NCI-H1417 treated with DMSO at 0.1 percent for 48 hours (cell line): ENCODE measurements around the gene PLEKHM3.

Experiments
- DNase-seq: peaks from one replicate; lab custom pipeline; 2025; lab: John Stamatoyannopoulos, UW

The PLEKHM3 gene

GRCh38 chr2:207993151-207993763 lies 32.1 kb downstream of the PLEKHM3 start:
- DNase-seq = no peak

GRCh38 chr2:207991944-207992343 lies 33.4 kb downstream of the PLEKHM3 start:
- no peak for DNase-seq

GRCh38 chr2:207990784-207991183 lies 34.5 kb downstream of the PLEKHM3 start:
- DNase-seq = no peak

DNA sequence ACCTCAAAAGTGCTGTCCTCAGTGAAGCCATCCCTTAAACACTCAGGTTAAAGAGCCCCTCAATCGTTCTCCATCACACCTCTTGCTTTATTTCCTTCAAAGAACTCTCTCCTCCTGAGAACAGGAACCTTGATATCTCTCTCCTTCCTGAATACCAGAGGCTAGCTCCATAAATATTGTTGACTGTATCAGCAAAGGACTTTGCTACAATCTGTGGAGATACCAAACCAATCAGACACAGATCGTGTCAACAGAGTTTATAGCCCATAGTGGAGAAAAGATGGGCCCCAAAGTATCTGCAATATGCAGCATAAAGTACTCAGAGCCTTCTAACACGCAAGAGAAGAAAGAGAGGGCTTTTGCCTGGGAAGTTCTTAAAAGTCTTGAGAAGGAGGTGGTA lies 36.4 kb downstream of the PLEKHM3 start:
- DNase-seq = no peak

DNA sequence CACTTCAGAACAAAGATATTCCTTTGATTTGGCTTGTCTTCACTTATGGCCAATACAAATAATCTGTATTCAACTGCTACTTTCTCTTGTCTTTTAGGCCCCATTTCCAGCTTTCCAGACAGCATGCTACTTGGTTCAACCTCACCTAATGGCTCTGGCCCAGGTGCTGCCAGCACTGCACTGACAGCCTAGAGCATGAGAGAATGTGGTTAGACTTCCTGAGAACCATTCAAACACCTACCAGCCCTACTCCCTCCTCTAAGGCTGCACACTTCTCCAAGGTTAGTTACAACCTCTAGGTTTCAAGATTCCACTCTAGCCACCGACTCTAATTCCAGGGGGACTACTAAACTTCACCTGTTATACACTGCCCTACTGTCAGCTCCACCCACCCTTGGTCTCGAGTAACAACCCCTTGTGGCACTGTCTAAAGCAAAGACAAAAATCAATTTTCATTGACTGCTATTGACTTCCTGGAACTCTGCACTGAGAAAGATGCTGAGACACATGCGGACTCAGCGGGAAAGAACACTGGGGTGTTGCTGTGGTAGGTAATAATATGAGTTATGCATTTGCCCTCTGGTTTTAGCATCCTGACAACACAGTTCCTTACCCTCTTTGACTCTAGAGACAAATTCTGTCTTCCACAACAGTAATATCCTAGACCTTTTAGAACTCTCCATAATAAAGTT lies 38.2 kb downstream of the PLEKHM3 start:
- no peak for DNase-seq

DNA sequence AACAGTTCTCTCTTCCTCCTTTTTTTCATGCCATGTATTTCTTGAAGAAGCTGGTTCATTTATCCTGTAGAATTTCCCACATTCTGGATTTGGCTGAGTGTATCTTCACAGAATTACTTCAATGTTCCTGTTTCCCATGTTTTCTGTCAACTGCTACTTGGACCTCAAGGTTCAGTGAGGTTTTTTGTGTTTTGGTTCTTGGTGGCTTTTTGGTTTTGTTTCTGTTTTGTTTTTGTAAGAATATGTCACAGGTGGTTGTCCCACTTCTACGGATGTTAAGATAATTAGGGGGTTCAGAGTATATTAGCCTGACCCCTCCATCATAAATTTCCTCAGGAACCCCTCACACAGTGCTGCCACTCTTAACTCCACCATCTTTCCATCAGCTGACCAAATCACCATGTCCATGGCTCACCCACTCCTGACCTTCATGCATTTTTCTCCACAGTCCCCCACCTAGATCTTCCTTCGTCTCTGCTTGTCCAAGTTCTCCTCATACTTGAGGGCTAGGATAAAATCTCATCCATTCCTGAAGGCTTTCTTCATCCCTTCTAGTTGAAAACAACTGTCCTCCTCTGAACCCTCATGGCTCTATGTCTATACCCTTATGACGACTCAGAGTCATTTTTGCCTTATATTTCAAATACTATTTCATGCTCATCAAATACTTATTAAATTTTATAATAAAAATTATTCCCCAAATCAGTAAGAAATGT lies 40.4 kb downstream of the PLEKHM3 start:
- DNase-seq = no peak

GRCh38 chr2:207983641-207984042 lies 41.7 kb downstream of the PLEKHM3 start:
- DNase-seq = no peak

GRCh38 chr2:207978177-207978948 lies 47.0 kb downstream of the PLEKHM3 start:
- DNase-seq = no peak

DNA sequence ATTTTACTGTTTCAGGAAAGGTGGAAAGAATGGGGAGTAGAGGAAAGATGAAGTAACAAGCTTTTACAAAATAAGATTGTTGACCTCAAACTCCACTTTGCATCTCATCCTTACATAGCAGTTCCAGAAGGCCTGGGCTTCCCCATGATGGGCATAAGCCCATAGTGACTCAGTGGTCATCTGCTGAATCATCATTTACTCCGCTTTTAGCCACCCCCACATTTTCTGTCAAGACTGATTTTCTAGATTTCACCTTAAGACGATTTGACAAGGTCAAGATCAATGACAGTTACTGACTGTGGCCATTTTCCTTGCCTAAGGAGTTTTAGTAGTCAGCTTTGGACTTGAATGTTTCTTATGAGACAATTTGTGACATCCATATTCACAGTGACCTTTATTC lies 49.4 kb downstream of the PLEKHM3 start:
- DNase-seq = no peak

GRCh38 chr2:207974216-207974605 lies 51.1 kb downstream of the PLEKHM3 start:
- no peak for DNase-seq

DNA sequence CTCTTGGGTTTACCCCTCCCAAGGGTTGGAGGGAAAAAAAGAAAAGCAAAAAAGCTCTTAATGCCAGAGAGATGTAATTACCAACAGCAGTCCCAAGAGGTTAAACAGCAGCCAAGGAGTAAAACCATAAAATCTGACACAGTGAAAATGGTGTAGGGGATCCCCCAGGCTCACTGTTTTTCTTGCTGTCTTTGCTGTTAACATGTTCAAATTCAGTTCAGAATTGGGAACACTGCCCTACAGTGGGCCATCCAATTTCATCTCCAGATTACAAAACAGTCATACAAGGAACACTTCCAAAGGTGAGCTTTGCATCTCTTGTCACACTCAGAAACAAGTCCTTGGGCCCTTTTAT lies 54.5 kb downstream of the PLEKHM3 start:
- DNase-seq = no peak

DNA sequence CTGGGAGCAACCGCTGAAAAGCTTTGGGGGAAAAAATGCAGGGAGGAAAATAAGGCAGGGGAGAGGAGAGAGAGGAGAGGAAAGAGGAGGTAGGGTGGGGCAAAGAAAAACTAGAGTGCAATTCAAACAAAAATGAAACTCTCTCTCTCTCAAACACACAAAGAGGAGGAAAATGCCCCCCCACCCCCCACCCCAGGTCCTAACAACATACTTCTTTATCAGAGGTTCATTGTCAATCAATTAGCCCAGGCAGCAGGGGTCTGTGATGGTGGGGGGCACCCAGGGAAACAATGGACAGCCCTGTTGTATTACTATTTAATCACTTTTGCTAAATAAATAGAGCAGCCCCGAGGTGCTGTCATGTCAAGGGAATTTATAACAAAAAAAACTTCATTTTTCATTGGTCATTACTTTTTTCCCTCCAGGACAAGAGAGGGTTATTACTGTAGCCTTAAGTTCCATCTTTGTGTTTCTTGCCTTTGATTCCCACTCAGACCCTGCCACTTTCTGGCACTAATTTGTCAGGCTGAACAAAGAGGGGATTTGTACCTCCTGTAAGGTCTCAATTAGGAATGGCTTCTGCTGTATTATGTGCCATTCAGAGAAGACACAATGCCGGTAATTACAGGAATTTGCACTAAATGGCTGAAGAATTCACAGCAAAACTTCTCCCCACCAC lies 55.0 kb downstream of the PLEKHM3 start:
- no peak for DNase-seq

GRCh38 chr2:207969249-207969648 lies 56.1 kb downstream of the PLEKHM3 start:
- DNase-seq = no peak

- no peak for DNase-seq
Observed at GRCh38 chr2:207967121-207967520, 58.2 kb downstream of the PLEKHM3 start.

DNA sequence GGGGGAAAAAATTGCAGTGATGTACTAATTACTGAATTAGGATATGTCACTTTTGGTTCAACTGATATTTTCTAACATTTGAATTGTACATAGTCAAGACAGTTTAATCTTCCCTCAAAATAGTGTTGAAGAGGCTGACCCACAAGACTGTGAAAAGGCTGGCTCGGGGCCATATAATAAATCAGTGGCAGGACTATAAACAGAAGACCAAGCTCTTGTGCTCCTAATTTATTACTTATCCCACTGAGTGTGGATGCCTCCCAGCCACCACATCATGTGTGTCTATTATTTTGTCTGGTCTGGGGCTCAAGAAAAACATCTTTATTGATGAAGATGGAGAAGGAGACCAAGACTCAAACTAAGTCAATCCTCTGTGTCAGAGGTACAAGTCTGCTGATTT lies 64.4 kb downstream of the PLEKHM3 start:
- no peak for DNase-seq

GRCh38 chr2:207960090-207960489 lies 65.2 kb downstream of the PLEKHM3 start:
- no peak for DNase-seq

GRCh38 chr2:207956771-207957170 lies 68.6 kb downstream of the PLEKHM3 start:
- DNase-seq = no peak

DNA sequence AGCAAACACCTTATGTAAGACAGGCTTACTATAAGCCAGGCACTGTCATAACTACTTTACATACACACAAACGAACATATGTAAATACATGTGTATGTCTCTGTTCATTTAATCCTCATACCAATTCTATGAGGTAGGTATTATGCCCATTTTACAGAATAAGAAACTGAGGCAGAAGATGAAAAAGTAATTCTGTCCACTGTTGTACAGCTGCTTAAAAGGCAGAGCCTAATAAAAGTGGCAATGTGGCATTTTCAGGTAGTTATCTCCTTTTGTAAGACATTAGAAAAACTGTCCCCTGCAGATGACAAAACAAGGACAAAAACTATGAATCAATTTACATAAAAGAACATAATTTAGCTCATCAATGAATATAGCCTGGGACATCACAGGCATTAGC lies 69.9 kb downstream of the PLEKHM3 start:
- DNase-seq = no peak

DNA sequence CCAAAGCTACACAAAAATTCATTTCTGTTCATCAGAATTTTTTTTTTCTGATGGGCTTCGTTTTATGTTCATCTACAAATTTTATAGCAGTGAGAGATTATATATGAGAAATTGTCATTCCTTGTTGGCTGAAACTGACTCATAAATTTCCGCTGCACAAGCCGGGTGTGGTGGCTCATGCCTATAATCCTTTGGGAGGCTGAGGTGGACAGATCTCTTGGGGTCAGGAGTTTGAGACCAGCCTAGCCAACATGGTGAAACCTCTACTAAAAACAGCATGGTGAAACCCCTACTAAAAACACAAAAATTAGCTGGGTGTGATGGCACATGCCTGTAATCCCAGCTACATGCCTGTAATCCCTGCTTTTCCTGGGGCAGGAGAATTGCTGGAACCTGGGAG lies 72.0 kb downstream of the PLEKHM3 start:
- no peak for DNase-seq

DNA sequence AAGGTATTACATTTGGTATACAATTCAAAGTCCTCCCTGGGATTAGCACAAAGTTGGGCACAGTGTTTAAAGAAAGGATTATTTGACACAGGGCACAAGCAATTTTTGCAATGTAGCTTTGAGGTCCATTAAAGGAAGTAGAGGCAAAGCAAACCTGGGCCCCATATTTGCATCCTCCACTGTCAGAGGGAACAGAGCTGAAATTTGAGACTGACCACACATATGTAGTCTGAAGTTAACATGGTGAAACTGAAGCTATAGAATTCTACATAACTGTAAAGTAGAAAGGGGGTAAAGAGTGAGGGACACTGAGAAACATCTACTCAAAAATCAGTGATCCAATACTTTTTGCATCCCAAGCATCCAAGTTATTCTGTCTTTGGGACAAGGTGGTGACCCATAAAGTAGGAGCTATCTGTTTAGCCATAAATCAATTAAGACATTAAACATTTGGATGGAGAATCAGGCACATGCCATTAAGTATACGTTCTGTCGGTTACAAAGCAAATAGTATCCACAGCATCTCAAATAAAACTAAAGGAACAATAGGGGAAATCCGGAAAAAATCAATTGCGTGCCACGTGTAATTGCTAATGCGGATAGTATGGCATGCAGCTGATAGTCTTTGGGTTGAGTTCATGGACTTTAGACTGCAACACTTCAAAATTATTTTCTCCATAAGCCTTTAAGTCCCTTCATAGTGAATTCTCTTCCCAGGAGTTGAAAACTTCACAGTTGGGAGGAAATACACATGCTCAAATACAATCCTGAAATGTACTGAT lies 72.6 kb downstream of the PLEKHM3 start:
- DNase-seq = no peak

GRCh38 chr2:207951734-207952470 lies 73.4 kb downstream of the PLEKHM3 start:
- no peak for DNase-seq
